Peyer's patch (tissue), 4 donors: ENCODE data around the gene PLEKHM3. TPM values are rescaled to one million over a fixed set of nuclear protein-coding genes. Genes with fewer than 3 reads are reported as not detected.

ENCODE experiments used
- DNase-seq, 3 donors: peaks; one replicate each; pipeline ENCODE4 v3.0.0-alpha.2; 2017 to 2019
- H3K27ac ChIP-seq, 4 donors: fragments of 200-600 bp; sonication (generic); one replicate each; pipeline ENCODE4 v1.5.1; 2016 to 2019
- H3K27me3 ChIP-seq, 2 donors: fragments of 200-600 bp; sonication (generic); one replicate each; pipeline ENCODE4 v1.5.1; 2019
- H3K36me3 ChIP-seq, 3 donors: fragments of 200-600 bp; sonication (generic); one replicate each; pipeline ENCODE4 v1.5.1; 2016 to 2019
- H3K4me1 ChIP-seq, 4 donors: fragments of 200-600 bp; sonication (generic); one replicate each; pipeline ENCODE4 v1.5.1; 2016 to 2019
- H3K4me3 ChIP-seq, 4 donors: fragments of 200-600 bp; sonication (generic); 1 replicate in 3 of 4; 2 replicates in 1 of 4; pipeline ENCODE4 v1.5.1; 2016 to 2019; ENCODE audit warnings: mild to moderate bottlenecking in 1 of 4
- H3K9me3 ChIP-seq, 4 donors: fragments of 200-600 bp; sonication (generic); one replicate each; pipeline ENCODE4 v1.5.1; 2016 to 2019; ENCODE audit warnings: mild to moderate bottlenecking in 1 of 4
- CTCF ChIP-seq, 6 experiments: fragments of 450-650 bp in 4 of 6; fragments of 200-600 bp in 2 of 6; sonication (generic) in 1 of 6; IDR thresholded peaks; one replicate each; pipeline ENCODE4 v1.5.1; 2017 to 2019; ENCODE audit warnings: antibody characterized with exemption in 6 of 6, mild to moderate bottlenecking in 3 of 6, moderate library complexity in 1 of 6
- POLR2A ChIP-seq, 2 donors: fragments of 450-650 bp; IDR thresholded peaks; one replicate each; pipeline ENCODE4 v1.5.1; 2017; ENCODE audit warnings: antibody characterized with exemption in 2 of 2, mild to moderate bottlenecking in 2 of 2, moderate library complexity in 2 of 2
- total RNA-seq, 4 donors: library from RNA; depleted of rRNA; stranded (reverse); fragments of >200 nt; gene quantifications; one replicate each; pipeline ENCODE4 v1.1.0, GENCODE V29; 2016

The PLEKHM3 gene
- total RNA-seq, 4 donors from 2014 or later = 14.4 to 45.4 (median 22.7) TPM

- Histone ChIP-seq H3K4me3 (no peak overlapping the region), H3K36me3 (no peaks in the 10 kb centered on the region), H3K9me3 (no peaks in the 10 kb centered on the region), H3K27me3 (no peaks in the 10 kb centered on the region), H3K27ac (no peak overlapping the region), H3K4me1 (peaks cover 0 to 15% (median 2%) of the 10 kb centered on the region in 4 donors)
- DNase-seq = peak in 1 of 3 donors; percentile 56
- TF ChIP-seq CTCF (IDR thresholded peaks at IDR 0.05) (no peak), POLR2A (IDR thresholded peaks at IDR 0.05) (no peak)
These were observed 246.9 kb downstream of the PLEKHM3 start for GRCh38 chr2:207778298-207778882.

DNA sequence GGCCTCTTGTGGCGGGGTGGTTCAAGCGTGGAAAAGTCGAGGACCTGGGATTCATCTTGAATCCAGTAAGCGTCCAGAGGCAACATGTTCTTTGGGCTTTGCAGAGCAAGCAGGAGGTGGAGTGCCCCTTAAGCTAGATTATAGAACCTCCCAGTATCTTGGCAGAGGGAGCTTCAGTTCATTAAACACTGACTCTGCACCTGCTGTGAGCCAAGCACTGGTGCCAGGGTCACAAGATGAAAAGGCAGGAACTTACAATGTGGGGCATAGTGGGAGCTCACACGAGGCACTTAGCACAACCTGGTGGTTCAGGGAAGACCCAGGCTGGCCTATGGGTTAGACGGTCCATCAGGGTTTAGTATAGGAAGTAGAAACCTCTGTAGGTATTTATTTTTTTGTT is 248.2 kb downstream of the PLEKHM3 start:
- Histone ChIP-seq H3K27ac (no peak overlapping the region), H3K9me3 (no peaks in the 10 kb centered on the region), H3K27me3 (no peaks in the 10 kb centered on the region), H3K4me1 (peaks cover 0 to 4% (median 0%) of the 10 kb centered on the region in 4 donors), H3K36me3 (no peaks in the 10 kb centered on the region), H3K4me3 (no peak overlapping the region)
- TF ChIP-seq POLR2A (IDR thresholded peaks at IDR 0.05) = no peak
- no peak for TF ChIP-seq CTCF (IDR thresholded peaks at IDR 0.05)
- no peak for DNase-seq

GRCh38 chr2:207775473-207775872 is 249.9 kb downstream of the PLEKHM3 start:
- Histone ChIP-seq H3K27me3 (no peaks in the 10 kb centered on the region), H3K36me3 (no peaks in the 10 kb centered on the region), H3K4me3 (no peak overlapping the region), H3K9me3 (no peaks in the 10 kb centered on the region), H3K4me1 (peaks cover 0 to 10% (median 0%) of the 10 kb centered on the region in 4 donors), H3K27ac (peak overlapping the region in 1 of 4 donors; percentile 16)
- peak in 1 of 3 donors; percentile 67 for DNase-seq
- TF ChIP-seq CTCF (IDR thresholded peaks at IDR 0.05) = no peak

- Histone ChIP-seq H3K27ac (no peak overlapping the region), H3K4me1 (peaks cover 0 to 15% (median 7%) of the 10 kb centered on the region in 4 donors), H3K4me3 (no peak overlapping the region), H3K9me3 (no peaks in the 10 kb centered on the region), H3K36me3 (peaks cover 0 to 2% (median 0%) of the 10 kb centered on the region in 3 donors), H3K27me3 (no peaks in the 10 kb centered on the region)
- TF ChIP-seq CTCF (IDR thresholded peaks at IDR 0.05) = no peak
- TF ChIP-seq POLR2A (IDR thresholded peaks at IDR 0.05) = no peak
- no peak for DNase-seq
These were observed 252.5 kb downstream of the PLEKHM3 start for GRCh38 chr2:207772844-207773205.

GRCh38 chr2:207772081-207772843 is 253.1 kb downstream of the PLEKHM3 start:
- Histone ChIP-seq H3K4me1 (peaks cover 0 to 21% (median 10%) of the 10 kb centered on the region in 4 donors), H3K4me3 (no peak overlapping the region), H3K27ac (peak overlapping the region in 1 of 4 donors; percentile 95), H3K36me3 (peaks cover 0 to 7% (median 0%) of the 10 kb centered on the region in 3 donors), H3K9me3 (no peaks in the 10 kb centered on the region), H3K27me3 (no peaks in the 10 kb centered on the region)
- no peak for DNase-seq
- TF ChIP-seq CTCF (IDR thresholded peaks at IDR 0.05) (no peak), POLR2A (IDR thresholded peaks at IDR 0.05) (no peak)
